CD4-positive, alpha-beta T cell treated with Interferon alpha-2 for 1 hour (primary cell): Measurements from ENCODE around the gene NUFIP2.
"Not testable (repeated sequence)": the region's sequence is repeated elsewhere in the genome, so short reads cannot be mapped to it uniquely, and the experiment has no call there.

Experiments
- DNase-seq, 2 donors: peaks; one replicate each; pipeline ENCODE4 v3.0.0-alpha.2; 2020 to 2022

The NUFIP2 gene, protein sequence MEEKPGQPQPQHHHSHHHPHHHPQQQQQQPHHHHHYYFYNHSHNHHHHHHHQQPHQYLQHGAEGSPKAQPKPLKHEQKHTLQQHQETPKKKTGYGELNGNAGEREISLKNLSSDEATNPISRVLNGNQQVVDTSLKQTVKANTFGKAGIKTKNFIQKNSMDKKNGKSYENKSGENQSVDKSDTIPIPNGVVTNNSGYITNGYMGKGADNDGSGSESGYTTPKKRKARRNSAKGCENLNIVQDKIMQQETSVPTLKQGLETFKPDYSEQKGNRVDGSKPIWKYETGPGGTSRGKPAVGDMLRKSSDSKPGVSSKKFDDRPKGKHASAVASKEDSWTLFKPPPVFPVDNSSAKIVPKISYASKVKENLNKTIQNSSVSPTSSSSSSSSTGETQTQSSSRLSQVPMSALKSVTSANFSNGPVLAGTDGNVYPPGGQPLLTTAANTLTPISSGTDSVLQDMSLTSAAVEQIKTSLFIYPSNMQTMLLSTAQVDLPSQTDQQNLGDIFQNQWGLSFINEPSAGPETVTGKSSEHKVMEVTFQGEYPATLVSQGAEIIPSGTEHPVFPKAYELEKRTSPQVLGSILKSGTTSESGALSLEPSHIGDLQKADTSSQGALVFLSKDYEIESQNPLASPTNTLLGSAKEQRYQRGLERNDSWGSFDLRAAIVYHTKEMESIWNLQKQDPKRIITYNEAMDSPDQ

DNA sequence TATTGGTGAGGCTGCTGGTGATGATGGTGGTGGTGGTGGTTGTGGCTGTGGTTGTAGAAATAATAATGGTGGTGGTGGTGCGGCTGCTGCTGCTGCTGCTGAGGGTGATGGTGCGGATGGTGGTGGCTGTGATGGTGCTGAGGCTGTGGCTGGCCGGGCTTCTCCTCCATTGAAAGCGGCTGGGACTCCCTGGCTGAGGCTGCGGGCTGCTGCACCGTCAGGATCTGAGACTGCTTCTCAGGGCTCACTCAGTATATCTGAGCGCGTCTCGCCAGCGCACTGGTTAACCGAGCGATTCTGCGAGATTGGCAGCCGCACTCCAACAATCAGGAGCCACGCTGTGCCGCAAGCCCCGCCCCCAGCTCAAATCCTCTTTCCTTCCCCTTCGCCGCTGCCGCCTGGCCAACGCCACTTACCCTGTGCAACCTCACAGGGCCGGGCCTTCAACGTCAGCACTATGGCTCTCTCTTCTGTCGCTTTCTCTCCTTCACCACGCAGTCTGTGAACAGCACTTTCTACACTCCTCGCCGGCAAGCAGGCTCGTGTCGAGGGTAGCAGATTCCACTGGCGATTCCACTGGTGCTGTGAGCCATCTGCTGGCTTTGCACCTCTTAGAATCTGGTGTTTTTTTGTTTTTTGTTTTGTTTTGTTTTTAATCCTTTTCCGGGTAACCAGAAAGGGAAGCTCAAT is at the start of gene NUFIP2:
Gene NUFIP2, minus strand, starts transcription at position 259 of the 690 bp plus-strand sequence. Its CDS starts 89 bp downstream, at position 170.
- peak; percentile 98 to 99 for DNase-seq

DNA sequence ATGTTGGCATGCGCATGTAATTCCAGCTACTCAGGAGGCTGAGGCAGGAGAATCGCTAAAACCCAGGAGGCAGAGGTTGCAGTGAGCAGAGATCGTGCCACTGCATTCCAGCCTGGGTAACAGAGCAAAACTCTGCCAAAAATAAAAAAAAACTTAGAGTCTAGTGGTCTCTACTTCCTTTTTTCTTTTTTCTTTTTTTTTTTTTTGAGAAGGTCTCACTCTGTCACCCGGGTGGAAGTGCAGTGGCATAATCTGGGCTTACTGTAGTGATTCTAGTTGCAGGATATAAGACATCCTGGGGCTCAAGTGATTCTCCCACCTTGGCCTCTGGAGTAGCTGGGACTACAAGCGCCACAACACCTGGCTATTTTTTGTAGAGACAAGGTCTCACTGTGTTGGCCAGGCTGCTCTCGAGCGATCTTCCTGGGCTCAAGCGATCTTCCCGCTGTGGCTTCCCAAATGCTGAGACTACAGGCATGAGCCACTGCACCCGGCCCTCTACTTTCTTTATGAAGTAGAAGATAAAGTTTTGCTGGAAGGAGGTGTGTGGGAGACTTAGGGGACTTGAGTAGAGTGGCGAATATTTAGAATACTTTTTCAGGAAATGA is 48.3 kb upstream of the NUFIP2 start:
- DNase-seq, result no peak

DNA sequence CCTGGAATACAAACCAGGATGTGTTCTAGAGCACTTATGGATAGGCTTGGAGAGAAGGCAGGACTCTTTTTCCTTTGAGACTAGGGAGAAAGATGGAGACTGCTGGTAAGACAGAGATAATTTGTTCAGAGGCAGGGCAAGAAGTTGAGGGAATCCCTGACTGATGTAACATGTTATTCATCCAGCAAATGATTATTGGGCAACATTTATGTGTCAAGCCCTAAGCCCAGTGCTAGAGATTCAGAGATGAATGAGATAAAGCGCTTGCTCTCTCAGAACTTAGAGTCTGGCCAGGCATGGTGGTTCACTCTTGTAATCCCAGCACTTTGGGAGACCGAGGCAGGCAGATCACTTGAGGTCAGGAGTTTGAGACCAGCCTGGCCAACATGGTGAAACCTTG is 47.8 kb upstream of the NUFIP2 start:
- no peak for DNase-seq

DNA sequence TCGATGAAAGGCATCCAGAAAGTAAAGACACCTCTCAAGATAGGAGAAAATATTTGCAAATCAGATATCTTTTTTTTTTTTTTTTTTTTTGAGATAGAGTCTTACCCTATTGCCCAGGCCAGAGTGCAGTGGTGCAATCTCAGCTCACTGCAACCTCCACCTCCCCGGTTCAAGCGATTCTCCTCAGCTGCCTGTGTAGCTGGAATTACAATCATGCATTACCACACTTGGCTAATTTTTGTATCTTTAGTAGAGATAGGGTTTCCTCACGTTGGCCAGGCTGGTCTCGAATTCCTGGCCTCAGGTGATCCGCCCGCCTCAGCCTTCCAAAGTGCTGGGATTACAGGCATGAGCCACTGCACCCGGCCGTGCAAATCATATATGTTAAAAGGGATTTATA is 45.1 kb upstream of the NUFIP2 start:
- not testable (repeated sequence) for DNase-seq

DNA sequence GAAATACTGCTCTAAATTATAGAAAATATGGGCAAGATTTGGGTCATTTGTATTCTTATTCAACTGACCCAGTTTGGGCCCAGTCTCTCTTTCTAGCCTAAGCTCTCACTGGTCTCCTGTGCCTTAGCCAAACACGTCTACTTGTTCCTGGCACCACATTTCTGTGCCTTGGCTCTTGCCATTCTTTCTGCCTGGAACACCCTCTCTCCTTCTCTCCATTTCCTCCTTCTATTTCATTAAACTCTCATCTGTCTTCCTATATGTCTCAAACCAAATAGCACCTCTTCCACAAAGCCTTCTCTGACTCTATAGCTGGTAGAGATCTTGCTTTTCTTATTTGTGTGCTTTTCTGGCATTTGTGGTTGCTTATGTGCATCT is 37.7 kb upstream of the NUFIP2 start:
- DNase-seq, result no peak

DNA sequence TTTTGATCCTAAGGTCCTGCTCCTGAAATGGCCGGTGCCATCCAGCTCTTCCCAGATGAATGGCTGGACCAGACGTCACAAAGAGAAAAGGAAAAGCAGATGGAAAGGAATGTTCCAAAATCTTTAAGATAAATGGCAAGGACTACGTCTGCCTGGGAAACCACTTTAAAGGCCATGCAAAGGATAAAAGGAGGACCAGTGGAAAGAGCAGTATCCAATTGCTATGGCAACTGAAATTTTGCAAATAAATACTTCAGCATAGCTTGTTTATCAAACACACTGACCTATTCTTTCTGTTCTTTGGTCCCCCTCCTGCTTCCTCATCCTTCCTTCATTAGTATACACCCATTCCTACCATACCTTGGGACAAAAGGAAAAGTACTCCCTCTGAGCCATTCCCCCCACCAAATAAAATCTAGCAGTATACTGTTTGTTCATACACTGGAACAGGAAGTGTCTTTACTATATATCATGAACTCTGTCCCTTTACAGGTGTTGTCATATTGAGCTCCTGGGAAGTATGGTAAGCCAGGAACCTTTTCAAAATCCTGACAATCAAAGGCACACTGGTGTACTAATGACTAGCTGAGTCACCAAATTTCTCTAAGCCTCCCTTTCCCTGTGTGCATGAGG is 37.2 kb upstream of the NUFIP2 start:
- DNase-seq, result no peak

DNA sequence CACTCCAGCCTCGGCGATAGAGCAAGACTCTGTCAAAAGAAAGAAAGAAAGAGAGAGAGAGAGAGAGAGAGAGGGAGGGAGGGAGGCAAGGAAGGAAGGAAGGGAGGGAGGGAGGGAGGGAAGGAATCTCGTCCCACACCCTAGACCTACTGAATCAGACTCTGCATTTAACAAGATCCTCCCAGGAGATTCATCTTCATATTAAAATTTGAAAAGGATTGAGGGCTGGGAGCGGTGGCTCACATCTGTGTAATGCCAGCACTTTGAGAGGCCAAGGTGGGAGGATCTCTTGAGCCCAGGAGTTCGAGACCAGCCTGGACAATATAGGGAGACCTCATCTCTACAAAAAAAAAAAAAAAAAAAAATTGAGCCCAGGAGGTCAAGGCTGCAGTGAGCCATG is 33.5 kb upstream of the NUFIP2 start:
- no peak for DNase-seq

DNA sequence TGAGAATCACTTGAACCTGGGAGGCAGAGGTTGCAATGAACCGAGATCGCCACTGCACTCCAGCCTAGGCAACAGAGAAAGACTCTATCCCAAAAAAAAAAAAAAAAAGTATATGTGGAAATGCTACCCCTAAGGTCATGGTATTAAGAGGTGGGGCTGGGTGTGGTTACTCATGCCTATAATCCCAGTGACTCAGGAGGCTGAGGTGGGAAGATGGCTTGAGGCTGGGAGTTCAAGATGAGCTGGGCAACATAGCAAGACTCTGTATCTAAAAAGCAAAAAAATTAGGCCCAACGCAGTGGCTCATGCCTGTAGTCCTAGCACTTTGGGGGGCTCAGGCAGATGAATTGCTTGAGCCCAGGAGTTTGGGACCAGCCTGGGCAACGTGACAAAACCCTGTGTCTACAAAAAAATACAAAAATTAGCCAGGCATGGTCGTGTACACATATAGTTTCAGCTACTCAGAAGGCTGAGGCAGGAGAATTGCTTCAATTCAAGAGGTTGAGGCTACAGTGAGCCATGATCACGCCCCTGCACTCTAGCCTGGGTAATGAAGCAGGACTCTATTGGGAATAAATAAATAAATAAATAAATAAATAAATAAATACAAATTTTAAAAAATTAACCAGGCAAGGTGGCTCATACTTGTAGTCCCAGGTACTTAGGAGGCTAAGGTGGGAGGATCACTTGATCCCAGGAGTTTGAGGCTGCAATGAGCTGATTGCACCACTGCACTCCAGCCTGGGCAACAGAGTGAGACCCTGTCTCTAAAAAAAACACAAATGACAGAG is 32.3 kb upstream of the NUFIP2 start:
- no peak for DNase-seq

DNA sequence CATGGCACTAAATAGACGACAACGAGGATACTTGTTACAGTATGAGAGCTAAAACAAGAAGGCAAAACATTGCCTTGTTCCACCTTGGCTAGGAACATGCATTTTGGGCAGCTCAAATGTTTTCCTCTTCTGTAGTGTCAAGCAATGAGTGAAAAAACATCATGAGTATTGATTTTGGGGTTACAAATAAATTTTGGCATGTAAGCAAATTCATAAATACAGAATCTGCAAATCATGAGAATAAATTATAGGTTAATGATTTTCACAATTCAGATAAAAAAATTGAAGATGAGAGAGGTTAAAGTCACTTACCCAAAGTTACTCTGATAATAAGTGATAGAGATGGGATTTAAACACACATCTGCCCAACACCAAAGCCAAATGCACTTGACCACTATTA is 28.4 kb upstream of the NUFIP2 start:
- DNase-seq, result no peak

DNA sequence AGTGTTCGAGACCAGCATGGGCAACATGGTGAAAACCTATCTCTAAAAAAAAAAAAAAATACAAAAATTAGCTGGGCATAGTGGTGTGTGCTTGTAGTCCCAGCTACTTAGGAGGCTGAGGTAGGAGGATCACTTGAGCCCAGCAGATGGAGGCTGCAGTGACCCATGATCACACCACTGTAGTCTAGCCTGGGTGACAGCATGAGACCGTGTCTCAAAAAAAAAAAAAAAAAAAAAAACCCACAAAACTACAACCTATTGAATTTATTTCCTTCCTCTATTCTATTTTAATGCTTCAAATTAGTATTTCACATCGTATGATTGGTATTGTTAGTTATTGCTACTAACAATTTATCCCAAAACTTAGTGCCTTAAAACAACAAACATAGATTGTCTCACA is 9.4 kb upstream of the NUFIP2 start:
- no peak for DNase-seq

DNA sequence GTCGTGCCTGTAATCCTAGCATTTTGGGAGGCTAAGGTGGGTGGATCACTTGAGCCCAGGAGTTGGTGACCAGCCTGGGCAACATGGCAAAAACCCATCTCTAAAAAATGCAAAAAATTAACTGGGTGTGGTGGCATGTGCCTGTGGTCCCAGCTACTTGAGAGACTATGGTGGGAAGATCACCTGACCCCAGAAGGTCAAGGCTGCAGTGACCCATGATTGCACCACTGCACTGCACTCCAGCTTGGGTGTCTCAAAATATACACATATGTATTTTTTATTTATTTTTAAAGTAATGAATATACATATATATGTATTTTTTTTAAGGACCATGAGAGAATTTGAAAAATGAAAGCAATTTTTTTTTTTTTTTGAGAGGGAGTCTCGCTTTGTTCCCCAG is 5.1 kb upstream of the NUFIP2 start:
- no peak for DNase-seq

DNA sequence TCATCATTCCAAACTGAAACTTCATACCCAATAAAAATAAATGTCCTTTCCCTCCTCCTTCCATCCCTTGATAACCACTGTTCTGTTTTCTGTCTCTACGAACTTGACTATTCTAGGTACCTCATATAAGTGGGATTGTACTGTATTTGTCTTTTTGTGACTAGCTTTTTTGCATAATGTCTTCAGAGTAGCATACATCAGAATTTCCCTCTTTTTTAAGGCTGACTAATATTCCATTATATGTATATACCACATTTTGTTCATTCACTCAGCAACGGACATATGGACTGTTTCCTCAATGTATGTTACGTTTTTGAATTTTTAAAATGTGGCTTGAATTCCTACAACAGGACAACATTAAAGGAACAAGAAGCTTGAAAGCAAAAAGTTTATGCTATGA is 1.5 kb upstream of the NUFIP2 start:
- DNase-seq, result no peak

DNA sequence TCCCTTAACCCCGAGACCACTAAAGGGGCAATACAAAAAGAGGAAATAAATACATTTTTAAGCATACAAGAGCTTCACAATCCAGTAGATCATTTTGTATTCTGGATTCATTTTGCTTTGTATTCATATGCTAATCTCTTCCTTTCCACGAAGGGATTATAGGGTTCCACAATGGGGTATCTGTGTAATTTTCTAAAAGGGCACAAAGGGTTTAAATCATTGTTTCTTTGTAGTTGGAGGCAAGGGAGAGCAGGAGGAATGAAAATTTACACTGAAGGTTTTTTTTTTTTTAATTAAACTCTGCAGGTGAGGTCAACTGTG is 592 bp upstream of the NUFIP2 start:
- no peak for DNase-seq

DNA sequence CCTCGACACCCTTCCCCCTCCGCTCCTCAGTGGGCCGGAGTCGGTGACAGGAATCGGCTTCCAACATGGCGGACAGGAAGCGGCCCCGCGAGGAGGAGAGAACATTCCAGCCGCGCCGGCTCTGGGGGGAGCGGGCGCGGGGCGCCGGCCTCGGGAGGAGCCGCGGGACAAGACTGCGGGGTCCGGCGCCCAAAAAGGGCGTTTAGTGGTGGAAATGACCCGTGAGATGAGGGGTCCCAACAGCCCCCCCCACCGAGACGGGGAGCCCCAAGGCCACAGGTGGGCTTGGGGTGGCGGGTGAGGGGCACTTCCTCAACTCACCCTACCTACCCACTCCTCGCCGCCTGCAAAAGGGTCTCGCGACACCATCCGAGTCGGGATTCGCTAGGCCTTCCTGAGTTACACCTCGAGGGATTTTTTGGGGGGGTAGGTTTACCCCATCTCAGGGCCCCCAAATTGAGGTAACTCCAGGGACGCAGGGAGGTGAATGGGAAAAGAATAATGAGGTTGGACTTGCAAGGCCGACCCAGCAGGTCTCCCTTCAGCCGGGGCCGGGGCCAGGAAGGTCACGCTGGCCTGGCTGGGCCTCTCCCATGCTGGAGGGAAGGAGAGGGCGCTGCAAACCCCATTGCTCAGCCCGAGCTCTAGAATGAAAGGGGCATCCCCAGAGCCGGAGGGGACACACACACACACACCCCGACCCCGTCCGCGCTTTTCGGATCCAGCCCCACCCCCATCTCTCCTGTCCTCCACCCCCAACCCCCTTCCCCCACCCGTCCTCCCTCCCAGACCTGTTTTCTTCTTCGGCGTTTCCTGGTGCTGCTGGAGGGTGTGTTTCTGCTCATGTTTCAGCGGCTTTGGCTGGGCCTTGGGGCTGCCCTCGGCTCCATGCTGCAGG is 707 bp downstream of the NUFIP2 start:
- DNase-seq, result peak; percentile 36 to 61

DNA sequence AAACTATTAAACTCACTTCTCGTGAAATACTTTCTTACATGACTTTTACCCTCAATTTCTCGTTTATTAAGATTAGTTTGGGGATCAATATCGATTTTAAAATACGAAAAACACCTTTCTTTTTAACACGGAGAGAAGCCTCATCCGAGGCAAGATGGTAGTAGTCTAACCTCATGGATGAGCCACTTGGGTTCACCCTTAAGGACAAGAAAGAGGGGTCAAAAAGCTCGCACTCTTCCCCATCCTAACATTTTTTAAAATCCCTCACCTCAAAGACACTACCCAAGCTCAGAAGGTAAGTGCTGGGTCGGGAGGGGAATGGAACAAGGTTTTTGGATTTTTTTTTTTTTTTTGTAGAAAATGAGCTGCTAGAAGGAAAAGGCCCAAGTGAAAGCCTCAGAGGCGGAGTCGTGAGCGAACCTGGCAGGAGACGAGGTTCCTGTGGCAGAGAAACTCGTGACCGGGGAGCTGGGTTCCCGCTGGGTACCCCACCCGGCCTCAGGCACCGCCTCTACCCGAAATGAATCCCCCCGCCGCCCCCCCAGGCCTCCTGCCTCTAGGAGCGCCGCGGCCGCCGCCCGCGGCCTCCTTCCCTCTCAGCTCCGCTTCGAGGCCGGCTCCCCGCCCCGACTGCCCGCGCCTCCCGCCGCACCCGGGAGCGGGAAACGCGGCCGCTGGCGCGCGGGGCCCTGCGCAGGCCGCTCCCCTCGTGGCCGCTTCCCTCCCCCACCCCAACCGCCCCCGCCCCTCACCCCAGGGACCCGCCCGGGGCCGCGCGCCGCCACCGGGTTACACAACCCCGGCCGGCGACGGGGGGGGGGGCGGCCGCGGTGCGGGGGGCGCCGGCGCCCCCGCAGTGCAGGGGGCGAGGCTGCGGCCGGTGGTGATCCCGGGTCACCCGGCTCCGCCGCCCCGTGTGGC is 1.6 kb downstream of the NUFIP2 start:
- peak; percentile 65 to 71 for DNase-seq

DNA sequence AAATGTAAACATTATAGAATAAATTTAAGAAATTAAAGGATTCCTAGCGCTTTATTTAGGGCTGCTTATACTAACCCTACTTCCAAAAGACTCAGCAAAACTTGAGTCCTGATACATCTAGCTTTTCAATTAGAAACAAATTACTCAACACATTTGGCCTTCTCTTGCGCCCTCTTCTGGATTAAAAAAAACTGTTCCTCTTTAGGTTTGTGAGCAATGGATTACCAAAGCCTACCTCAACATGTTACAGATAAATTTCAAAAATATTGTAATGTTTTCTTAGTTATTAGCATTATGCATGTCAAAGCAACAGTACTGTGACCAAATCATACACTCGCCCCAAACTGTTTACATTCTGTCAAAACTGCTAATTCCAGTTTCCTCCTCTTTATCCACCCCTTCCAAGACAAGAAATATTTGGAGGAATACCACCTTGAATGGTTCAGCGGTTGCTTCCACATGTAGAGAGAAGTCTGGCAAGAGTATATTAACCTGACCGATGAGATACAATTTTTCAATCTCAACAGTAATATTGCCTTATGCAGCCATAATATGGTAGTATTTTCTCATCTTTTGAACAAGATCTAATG is 2.7 kb downstream of the NUFIP2 start:
- peak; percentile 32 to 82 for DNase-seq

DNA sequence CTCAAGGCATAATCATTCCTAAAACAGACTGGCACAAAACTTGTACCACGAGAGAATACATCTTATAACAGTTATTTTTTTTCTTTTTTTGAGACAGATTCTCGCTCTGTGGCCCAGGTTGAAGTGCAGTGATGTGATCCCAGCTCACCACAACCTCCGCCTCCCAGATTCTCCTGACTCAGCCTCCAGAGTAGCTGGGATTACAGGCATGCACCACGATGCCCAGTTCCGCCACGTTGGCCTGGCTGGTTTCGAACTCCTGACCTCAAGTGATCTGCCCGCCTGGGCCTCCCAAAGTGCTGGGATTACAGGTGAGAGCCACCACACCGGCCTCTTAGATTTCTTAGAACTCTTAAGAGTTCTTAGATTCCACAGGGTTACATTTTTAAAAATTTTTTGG is 4.1 kb downstream of the NUFIP2 start:
- no peak for DNase-seq

DNA sequence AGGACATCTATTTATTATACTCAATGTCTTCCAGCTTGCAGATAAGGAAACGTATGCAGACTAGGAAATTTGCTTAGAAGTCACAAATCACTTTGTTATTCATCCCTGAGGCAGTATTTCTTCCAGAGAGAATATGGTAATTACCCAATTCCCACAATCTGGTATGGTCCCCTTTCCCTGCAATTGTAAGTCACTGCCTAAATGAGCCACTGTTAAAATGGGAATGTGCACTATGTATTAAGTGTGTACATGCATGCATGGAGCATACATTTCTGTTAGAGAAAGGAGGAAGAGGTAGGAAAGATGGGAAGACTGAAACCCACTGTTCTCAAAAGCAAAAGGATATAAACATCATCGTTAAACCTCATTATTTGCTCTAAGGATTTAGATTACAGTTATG is 10.0 kb downstream of the NUFIP2 start:
- no peak for DNase-seq

DNA sequence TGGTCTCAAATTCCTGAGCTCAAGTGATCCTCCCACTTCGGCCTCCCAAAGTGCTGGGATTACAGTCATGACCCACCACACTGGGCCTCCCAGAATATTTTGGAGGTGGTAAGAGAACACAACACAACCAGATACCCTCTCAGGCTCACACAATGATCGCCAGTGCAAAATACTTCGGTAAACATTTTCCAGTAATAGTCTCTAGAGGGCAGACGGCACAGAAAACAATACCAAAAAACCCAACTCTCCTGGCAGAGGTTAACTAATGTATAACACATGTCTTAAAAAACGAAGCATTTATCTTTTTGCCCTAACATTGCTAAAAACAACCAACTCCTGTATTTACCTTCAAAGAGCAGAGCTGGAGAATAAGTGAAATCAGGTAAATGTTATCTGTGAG is 10.5 kb downstream of the NUFIP2 start:
- DNase-seq, result no peak
